Vagina (tissue), 2 donors: Measurements from ENCODE around the gene HM13.

ENCODE experiments used
- POLR2AphosphoS5 ChIP-seq, 2 donors: sonication (generic); formaldehyde crosslinking; IDR thresholded peaks; one replicate each; pipeline ENCODE4 v1.9.0; 2017; ENCODE audit warnings: antibody characterized with exemption in 2 of 2, mild to moderate bottlenecking in 2 of 2, low read depth in 1 of 2; ENCODE audit not compliant: insufficient read depth in 1 of 2
- TF ChIP-seq, protein P1 (sequence below), 3 experiments: fragments of 450-650 bp in 2 of 3; fragments of 200-600 bp in 1 of 3; sonication (generic) in 1 of 3; IDR thresholded peaks; one replicate each; pipeline ENCODE4 v1.5.1; 2017 to 2019; ENCODE audit warnings: antibody characterized with exemption in 3 of 3, mild to moderate bottlenecking in 2 of 3, moderate library complexity in 2 of 3

DNA sequence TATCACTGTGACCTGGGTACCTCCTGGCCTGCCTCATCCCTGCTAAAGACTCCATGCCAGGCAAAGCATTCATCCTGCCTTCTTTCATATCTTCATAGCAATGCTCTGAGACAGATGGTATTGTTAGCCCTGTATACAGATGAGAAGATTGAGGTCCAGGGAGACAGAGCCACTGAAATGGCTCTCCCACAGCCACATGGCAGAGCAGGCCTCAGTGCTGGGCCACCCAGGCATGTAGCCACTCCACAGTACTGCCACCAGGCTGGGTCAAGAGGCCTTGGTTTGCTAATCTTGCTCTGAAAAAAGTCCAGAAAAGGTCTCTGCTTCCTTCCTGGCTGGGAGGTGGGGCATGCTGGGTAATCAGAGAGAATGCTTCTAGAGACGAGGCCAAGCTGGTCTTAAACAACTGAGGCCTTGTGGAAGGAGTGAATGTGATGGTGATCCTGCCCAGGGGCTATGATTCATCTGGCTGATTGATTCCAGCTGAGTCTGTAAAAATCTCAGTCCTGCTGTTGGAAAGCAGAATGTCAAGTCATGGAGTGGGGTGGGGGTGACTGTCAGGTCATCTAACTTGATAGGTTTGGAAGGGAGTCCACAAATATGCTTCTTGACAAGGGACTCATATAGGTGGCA lies 29.8 kb downstream of the HM13 start:
- TF ChIP-seq POLR2AphosphoS5 (IDR thresholded peaks at IDR 0.05; ENCODE audit: insufficient read depth in 1 of 2, low read depth in 1 of 2), result peak in 1 of 2 donors; percentile 10
- TF ChIP-seq, protein P1, sequence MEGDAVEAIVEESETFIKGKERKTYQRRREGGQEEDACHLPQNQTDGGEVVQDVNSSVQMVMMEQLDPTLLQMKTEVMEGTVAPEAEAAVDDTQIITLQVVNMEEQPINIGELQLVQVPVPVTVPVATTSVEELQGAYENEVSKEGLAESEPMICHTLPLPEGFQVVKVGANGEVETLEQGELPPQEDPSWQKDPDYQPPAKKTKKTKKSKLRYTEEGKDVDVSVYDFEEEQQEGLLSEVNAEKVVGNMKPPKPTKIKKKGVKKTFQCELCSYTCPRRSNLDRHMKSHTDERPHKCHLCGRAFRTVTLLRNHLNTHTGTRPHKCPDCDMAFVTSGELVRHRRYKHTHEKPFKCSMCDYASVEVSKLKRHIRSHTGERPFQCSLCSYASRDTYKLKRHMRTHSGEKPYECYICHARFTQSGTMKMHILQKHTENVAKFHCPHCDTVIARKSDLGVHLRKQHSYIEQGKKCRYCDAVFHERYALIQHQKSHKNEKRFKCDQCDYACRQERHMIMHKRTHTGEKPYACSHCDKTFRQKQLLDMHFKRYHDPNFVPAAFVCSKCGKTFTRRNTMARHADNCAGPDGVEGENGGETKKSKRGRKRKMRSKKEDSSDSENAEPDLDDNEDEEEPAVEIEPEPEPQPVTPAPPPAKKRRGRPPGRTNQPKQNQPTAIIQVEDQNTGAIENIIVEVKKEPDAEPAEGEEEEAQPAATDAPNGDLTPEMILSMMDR (IDR thresholded peaks at IDR 0.05), result no peak
